ENCODE measurements around the gene INKA2.

GRCh38 chr1:111723091-111723806, 15.9 kb downstream of the INKA2 start:
- TF ChIP-seq POLR2A (IDR thresholded peaks at IDR 0.05) (no peak), CTCF (IDR thresholded peaks at IDR 0.05) (no peak)

All from body of pancreas (tissue), 4 donors.